EL (cell line): ENCODE measurements around the gene TTN.
A peak's percentile ranks its signal among the peaks of the same experiment; 100 is the strongest.

Source experiments
- DNase-seq: peaks from one replicate; pipeline ENCODE4 v3.0.0-alpha.2; 2016

TTN gene

DNA sequence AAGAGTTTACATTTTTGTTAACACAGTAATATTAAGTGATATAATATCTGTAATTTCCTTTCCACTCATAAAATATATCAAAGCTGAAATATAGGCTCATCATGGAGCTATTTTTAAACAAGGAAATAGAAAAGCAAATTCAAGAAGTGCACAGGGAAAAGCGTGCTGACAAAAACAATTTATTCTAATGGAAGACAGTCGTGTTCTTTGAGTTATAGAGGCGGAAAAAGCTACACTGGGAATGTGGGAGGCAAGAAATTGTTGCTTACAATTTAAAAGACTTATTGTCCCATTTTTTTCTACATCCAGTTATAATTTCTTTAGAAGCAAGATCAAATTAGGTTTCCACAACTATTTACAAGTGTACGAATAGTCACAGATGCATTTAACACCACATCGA lies 3.2 kb upstream of the TTN start:
- DNase-seq: no peak

DNA sequence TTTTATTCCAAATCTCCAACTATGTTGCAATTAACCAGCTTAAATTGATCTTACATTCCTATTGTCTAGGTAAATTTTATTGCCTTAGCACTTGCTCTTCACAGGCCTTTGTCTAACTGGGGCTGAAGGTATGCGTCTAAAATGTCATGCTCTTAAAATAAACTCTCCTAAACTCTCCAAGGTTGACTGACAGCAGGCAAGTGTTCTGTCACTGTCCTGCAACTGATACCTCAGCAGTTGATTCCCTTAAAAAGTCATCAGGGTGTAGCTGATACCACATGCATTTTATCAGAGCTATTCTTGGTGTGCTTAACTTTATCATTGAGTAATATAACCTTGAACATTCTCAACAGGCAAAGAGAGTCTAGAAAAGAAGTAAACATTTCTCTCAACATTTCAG lies 680 bp downstream of the TTN start:
- no peak for DNase-seq

DNA sequence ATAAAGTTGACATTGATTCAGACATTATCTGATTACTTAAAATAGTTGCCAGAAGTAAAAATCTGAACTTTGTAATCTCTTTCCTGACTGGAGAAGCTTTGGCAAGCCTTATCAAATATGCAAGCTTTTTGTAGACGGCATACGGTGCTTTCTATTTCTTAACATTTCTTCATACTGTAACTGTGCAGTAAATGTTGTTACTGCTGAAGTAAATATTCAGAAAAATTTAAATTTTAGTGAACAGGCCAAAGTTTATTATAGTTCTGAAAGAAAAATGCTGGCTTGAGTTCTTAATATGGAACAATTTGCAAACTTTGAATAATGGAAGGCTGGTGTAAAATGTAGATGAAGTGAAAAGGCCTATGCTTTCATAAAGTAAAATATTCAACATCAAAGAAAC lies 1.8 kb downstream of the TTN start:
- no peak for DNase-seq

DNA sequence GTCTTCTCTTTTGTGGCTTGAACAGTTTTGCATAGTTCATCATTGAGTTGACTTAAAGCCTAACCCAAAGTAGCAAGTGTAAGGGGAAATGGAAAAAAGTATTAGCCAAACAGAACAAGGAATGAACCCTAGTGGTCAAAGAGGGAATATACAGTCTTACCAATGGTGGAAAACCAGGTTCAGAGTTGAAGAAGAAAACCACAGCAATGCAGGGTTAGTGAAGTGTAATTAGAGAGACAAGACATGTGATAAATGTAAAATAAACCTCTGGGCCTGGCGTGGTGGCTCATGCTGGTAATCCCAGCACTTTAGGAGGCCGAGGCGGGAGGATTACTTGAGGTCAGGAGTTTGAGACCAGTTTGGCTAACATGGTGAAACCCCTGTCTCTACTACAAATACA lies 2.4 kb downstream of the TTN start:
- peak; percentile 21 for DNase-seq

DNA sequence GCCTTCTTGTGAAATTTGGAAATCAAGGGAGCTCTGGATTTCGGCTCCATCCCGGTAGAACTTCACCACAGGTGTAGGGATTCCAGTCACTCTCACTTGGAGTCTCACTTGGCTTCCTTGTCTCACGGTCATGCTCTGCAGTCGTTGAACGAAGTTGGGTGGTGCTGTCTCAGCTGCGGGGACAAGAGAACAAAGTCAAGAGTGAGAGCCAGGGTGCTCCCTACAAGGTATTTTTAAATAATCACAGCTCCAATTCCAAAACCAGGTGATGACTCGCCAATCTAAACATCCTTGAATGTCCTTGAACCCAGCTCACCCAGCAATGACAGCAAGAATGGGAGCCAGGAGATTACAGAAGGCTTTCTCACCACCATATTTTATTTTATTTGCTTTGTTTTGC lies 6.7 kb downstream of the TTN start:
- DNase-seq: no peak

DNA sequence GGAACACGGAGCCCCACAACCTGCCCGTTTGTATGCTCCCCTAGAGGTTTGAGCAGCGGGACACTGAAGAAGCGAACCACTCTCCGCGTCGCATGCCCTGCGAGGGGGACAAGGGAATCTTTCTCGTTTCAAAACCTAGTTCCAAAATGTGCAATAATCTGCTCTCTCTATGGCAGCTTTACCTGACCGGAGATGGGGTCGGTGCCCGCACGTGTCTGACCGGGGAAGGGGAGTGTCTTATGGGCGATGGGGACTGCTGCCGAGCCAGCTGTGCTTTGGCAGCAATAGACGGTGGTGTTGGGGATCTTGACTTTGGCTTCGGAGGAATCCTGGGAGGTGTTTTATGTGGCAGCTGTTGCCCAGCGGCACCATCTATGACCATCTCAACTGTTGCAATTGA lies 7.9 kb downstream of the TTN start:
- DNase-seq: no peak

DNA sequence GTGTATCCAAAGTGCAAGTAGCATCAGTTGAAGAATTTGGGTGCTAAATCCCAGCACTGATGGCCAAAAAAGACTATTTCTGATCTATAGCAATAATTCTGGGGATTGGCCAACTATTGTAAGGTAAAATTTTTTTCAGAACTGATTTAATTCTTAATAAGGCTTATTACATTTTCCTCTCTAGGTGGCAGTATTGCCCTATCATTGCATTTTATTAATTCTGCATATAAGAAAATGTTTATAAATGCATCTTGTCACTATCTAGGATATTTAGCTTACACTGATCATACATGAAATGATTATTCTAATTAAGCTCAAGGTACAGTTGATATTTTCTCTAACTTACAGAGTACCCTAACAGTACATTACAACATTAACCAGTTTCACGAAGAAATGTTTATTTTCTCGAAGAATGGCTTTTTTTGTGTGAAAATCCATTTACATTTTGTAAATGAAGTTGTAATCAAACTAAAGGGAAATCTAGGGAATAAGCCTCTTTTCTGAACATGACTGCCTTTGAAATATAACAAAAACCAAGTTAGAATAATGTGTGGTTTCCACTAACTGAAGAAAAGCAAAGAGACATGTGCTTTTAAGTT lies 11.0 kb downstream of the TTN start:
- DNase-seq: peak; percentile 45

DNA sequence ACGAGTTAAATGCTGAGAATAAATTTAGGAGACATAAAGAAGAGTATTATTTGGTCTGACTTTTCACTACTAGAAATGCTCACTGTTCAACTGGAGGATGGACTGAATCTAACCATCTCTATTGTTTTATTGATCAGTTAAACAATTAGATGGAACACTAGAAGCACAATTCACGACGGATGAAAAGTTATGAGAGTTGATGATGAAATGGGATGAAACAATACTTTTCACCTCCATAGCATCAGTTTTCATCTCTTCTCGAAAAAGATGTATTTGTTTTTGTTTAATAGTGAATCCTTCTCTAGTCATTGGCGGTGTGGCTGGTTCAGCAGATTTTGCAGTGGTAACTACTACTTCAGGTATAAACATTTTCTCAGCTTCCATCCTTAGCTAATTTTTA lies 19.3 kb downstream of the TTN start:
- no peak for DNase-seq

DNA sequence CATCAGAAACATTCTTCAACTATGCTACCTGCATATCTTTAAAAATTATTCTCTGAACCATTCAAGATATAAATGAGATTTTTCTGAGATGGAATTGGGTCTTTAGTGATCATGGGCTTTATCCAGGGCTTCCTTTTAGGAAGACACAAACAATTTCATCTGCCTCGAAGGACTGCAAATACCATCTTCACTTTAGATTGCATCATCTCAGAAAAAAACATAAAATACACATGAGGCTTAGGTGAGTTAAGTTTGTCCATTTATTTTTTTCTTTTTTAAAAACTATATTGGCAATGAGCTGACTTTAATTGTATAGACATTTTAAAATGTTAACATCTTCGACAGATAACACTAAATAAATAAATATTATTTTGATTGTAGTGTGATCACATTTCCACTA lies 20.1 kb downstream of the TTN start:
- DNase-seq: no peak

DNA sequence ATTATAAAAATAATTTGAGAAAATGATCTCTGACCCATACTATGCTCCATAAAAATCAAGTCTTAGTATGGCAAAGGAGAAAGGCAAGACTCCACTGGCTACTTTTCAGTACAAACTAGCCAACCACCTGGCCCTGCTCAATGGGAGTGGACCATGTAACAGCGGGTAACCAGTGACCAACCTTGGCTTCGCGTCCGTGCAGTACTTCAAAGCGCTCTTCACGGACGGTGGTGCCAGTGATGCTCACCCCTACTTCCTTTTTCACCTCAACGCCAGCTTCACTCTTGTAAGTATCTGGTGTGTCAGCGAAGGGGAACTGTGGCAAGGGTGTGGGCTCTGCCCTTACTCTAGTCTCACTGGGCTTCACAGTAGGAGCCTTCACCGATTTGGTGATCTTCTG lies 23.3 kb downstream of the TTN start:
- no peak for DNase-seq

DNA sequence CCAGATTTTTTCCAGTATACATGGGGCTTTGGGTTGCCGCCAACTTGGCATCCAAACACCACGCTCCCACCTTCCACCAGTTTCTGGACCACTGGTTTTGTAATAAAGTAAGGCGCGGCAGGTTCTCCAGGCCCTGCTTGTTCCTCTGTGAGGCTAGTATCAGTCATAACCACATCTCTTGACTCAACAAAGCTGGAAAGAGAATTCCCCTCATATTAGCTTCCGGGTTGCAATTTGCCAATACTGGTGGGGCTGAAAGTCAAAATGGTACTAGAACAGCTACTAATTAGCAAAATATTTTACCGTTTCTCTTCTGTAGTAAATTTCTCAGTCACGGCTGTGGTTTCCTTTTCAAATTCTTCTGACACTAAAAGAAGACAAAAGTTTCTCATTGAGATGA lies 25.0 kb downstream of the TTN start:
- DNase-seq: no peak

DNA sequence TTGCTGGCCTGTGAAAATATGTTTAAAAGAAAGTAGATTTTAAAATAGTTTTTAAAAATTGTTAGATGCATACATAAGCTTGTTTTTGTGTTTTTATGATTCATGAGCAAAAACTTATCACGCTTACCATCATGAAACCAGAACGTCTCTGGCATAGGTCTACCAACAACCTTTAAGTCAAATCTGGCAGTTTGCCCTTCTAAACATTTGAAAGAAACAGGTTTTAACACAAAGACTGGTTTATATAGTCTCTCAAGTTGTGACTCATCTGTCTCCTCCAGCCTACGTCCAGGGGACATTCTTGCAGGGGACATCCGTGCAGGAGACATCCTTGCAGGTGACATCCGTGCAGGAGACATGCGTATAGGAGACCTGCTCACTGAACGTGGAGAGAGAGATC lies 29.6 kb downstream of the TTN start:
- DNase-seq: no peak

DNA sequence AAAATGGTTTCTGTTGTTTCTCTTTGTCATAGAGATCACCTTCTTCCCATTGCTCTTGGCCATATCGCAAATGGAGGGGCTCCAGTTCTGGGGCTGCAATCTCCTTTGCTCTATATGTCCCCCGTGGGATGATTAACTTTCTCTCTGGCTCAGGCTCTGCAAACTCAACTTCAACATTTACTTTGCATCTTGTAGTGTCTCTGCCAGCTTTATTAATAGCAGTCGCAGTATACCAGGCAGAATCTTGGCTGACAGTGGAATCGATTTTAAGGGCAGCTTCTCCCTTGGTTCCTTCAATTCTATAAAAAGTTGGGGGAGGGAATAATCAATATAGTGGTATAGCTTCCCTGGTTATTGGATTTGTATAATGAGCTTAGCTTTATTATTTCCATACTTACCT lies 30.5 kb downstream of the TTN start:
- no peak for DNase-seq

DNA sequence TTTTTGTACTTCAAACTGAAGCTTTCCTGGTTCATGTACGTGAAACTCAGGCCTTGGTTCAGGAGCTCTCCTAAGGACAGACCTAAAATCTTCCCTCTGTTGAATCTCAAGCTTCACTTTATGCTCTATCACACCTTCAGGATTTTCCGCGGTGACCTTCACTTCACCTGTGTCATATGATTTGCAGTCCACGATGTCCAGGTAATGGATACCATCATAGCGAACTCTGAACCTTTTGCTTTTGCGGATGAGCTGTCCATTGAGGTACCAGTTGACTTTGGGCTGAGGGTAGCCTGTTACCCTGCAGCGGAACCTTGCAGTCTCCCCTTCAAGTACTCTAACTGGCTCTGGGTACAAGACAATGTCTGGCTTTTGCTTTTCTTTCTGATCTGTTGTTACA lies 31.2 kb downstream of the TTN start:
- no peak for DNase-seq

DNA sequence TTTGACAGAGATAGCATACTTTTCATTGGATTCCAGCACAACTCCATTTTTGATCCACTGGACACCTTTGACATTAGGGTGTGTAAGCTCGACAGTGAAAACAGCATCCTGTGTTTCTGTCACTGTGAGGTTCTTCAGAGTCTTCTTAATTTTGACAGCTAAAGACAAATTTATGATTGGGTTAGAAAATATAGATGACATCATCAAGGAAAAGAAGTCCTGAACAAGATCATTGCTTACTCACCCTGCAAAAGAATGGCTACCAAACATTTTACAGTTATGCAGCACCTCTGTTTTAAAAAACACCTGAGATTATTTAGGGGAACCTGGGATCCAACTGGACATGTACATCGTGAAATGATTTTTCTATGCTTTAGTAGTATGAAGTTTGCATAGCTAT lies 36.7 kb downstream of the TTN start:
- DNase-seq: no peak

DNA sequence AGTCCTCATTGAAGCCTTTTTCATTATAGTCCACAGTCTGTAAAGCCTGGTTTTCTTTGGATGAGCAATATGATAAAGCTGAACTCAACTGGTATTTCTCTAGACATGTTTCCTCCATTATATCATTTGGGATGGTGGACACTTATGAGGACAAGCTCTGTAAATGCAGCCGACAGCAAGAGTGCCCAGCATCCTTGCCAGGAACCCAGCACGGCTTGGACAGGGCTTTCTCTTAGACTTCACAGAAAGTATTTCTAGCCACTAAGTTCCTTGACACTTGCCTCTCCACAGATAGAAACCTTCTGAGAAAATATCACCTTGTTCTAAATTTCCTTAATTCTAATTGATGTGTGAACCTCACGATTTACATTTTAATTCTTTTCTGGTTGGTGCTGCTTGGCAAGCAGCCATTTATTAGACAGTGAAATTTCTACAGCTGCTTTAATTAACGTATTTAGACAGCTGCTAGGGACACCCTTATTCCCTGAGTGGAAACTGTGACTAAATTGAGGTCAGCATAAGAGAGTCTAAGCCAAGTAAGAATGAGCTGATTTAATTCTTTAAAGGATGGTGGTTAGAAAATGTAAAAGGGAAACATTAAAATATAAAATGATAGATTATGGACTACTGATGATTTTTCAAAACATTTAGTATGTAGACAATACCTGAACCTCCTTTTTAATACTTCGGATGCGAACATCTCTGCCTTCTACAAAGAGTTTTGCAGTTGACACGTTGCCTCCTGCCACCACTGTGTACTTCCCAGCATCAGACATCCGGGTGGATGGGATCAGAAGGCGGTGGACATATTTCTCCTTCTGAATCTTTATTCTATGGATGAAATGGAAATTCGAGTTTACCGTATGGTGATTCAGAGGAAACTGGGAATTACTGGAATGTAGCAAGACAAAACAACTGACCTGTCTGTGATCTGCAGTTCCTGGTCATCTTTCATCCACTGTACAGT lies 39.8 kb downstream of the TTN start:
- no peak for DNase-seq

DNA sequence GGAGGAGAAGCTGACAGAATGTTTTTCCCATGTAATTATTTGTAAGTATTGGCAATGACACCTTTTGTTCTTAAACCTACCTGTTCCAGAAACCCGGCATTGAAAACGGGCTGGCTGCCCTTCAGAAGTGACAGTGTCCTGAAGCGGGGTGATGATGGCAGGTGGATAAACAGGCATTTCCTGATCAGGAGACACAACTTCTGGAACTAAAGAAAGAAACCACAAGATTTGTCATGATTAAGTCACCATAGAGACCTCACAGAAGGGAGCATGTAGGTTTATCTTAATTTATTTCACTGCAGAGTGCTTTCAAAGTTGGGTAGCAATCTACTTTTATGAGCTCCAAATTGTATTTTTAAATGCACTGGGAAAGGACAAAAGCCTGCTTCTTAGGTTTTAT lies 43.1 kb downstream of the TTN start:
- DNase-seq: no peak

DNA sequence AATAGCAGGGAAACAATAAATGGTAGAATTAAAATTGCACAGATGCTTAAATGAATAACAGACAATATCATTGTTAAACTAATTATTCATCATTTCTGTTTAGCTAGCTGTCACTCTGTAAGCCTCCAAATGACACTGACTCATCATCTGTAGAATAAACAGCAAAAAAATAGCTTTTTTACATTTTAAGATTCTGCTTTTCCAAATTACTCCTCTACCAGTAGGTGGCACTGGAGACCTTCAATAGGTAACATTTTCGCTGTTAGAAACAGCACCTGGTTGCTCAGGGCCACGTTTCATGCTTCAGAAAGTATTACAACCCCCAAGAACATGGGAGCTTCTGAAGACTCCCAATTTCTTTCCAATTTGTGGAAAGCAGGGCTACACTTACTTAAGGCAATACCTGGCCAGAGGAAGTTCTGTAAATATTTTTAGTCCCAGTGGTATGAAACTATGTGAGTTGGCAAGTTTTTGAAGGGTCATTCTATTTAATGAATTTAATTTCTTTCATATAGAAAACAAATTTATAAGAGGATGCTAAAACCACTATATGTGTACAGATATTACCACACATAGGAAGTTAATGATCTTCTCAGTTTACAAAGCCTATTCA lies 45.4 kb downstream of the TTN start:
- peak; percentile 41 for DNase-seq

DNA sequence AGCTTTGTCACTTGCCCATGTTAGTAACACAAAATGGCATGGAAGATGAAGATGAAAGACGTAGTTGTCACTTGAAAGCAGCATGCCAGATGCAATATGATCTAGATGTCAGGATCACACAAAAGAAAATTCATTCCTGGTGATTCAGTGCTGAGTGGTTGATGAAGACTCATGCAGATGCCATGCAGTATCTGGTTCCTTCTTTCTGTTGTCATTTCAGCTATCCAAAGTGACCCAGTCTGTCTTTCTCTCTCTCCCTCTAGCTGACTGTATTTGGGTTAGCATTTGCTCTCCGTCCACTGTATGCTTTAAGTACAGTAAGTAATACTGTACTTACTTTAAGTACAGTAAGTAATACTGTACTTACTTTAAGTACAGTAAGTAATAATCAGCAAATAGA lies 50.4 kb downstream of the TTN start:
- peak; percentile 72 for DNase-seq

DNA sequence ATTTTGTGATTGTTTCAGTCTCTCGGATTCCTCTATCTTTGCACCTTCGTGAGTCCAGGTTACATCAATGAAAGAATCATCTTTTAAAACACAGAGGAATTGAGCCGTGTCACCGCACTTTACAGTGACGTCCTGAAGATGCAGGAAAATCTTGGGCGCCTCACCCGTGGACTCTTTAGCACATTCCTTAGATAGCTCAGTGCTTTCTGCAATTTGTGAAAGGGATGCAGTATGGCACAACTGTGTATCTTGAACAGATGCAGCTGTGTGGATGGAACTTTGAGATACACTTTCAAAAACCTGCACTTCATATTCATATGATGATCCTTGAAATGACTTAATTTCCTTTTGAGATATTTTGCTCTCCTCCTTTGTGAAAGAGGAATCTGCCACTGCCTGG lies 50.9 kb downstream of the TTN start:
- peak; percentile 11 for DNase-seq

DNA sequence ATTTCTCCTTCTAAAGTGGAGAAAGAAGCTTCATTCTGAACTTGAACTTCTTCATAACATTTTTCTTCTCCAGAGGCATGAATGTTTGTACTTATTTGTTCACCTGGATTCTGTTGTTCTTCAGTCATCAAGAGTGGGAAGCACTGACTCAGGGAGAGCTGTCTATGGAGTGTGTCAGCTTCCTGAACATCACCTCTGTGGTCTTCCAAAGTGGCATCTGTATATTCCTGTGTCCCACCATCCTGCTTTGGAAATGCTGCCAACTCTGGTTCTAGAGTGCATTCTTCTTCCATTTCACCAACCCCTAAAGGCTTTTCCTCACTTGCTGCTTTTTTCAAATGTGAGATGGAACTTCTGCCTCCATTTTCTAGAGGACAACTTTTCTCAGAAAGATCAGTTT lies 59.5 kb downstream of the TTN start:
- peak; percentile 9 for DNase-seq

DNA sequence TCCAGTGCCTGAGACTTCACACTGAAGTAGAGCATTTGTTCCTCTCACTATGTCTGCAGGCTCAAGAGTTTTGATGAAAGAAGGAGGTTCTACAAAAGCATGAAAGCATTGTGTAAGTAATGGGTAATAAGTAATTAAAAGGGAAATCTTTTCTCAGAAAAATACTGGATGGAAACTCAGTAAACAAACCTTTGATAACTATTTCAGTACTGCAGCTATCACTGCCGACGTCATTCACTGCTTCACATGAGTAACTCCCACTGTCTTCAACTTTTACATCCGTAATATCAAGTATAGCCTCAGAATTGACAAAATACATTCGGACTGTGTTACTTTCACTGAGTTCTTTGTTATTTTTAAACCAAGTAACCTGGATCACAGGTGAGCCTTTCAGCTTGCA lies 72.7 kb downstream of the TTN start:
- DNase-seq: no peak

DNA sequence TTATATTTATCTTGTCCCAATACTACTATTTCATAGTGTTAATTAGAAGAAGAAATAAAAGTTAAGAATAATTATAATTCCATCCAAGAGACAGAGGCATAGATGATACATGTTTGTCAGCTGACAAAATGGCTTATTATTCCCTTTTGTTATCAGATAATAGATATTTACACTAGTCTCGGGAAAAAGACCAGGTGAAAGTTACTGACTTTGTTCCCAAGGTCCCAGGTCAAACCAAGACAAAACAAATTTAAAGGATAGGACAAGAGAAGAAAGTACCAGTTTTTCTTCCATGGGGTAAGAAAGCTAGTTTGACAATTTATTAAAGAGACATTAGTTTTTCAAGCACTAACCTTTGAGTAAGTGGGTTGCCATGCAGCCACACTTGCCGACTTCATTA lies 73.2 kb downstream of the TTN start:
- DNase-seq: no peak

DNA sequence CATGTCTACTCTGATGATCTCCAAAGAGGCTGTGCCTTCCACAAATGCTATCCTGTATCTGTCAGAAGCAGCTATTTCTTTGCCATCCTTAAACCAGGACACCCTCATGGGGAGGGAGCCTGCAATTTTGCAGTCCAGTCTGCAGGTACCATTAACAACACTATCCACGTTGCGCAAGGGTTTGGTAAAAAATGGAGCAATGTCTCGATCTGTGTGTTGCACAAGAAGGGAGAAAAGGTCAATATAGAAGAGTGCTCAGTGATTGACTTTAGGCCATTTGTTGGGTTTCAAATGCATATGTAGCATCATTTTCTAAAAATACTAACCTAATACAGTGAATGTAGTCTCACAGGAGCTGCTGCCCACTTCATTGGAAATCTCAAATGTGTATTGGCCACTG lies 74.3 kb downstream of the TTN start:
- no peak for DNase-seq
